Activated naive CD4-positive, alpha-beta T cell treated with Interleukin-2 at 50 U/mL for 16 hours (primary cell): ENCODE results near the gene TOPBP1.
"Not testable (repeated sequence)": the region's sequence is repeated elsewhere in the genome, so short reads cannot be mapped to it uniquely, and the experiment has no call there.

Experiments
- DNase-seq: peaks from one replicate; pipeline ENCODE4 v3.0.0-alpha.2; 2020

The TOPBP1 gene

DNA sequence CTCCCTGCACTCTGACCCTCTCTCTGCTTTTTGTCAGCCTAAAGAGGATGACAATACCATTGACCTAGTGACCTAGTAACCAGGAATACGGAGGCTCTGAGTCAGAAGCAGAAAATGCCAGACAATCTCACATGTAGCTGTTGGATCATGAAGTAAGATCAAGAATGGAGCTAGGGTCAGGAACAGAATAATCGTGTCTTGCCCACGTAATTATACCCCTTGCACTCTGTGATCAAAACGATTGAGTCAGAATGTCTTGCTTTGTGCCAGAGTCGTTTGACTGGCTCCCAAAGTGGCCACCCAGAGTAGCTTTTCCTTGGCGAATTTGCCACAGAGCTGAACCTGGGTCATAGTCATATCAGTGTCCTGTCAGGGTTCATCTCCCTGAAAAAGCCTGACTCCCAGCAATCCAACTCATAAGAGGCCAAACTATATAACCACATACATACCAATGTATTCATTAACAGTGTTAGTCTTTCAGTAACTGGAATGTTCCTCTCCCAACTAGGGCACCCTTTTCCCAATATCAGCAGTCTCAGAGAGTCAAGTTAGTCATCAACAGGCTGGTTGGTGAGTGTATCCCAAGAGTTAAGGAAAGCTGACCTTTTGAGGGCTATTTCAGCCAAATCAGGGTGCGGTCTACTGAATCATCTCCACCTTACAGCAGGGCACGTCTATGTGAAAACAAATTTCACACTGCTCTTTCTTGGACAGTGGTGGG is 93.3 kb downstream of the TOPBP1 start:
- DNase-seq = no peak

DNA sequence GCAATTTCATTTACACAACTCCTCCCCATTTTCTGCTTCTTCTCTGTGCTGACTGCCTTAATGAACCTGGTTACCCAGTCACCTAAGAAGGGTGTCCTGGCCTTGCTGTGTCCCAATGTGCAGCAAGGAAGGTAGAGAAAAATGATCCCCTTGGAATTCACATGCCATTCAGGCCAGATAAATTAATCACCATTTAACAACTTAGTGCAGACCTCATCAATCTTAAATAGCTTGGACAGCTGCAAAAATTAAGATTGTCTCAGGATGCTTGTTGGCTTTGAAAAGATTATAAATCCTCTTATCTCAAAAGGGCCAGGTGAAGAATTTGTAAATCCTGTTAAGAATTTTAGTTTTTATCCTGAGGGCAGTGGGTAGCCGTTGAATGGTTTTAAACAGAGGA is 97.9 kb downstream of the TOPBP1 start:
- no peak for DNase-seq

DNA sequence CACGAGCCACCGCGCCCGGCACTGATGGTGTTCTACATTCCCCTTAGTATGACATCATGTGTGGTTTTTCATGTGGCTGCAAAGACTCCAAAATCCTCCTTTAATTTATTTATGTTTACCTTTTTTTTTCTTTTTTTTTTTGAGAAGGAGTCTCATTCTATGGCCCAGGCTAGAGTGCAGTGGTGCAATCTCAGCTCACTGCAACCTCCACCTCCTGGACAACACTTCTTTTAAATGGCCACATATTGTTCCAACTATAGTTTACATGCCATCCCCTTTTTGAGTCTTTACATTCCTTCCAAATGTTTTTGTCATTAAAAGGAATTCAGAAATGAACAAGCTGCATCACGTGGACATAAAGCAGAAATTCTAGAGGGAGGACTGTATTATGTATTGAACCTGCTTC is 98.6 kb downstream of the TOPBP1 start:
- DNase-seq = no peak

DNA sequence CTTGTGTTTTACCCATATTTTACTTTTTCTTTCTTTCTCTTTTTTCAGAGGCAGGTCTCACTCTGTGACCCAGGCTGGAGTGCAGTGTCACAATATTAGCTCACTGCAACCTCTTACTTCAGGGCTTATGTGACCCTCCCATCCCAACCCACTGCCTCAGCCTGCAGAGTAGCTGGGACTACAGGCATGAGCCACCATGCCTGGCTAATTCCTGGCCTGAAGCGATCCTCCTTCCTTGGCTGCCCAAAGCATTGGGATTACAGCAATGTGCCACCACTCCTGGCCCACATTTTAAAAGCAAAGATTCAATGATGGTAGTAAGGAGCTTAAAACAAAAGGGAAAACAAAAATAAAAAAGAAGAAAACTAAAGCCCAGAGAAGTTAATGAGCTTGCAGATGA is 99.4 kb downstream of the TOPBP1 start:
- DNase-seq = no peak

- no peak for DNase-seq
These were observed 100.1 kb downstream of the TOPBP1 start for GRCh38 chr3:133561679-133562078.

DNA sequence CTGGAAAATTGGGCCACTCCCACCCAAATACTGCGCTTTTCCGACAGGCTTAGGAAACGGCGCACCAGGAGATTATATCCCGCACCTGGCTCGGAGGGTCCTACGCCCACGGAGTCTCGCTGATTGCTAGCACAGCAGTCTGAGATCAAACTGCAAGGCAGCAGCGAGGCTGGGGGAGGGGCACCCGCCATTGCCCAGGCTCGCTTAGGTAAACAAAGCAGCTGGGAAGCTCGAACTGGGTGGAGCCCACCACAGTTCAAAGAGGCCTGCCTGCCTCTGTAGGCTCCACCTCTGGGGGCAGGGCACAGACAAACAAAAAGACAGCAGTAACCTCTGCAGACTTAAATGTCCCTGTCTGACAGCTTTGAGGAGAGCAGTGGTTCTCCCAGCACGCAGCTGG is 110.2 kb downstream of the TOPBP1 start:
- DNase-seq = not testable (repeated sequence)
